Amniotic stem cell (primary cell): Measurements from ENCODE around the gene PPP4R1.
"Not testable (repeated sequence)": the region's sequence is repeated elsewhere in the genome, so short reads cannot be mapped to it uniquely, and the experiment has no call there.

Experiments
- DNase-seq: peaks from one replicate; lab custom pipeline; 2025; lab: John Stamatoyannopoulos, UW

Gene PPP4R1, protein sequence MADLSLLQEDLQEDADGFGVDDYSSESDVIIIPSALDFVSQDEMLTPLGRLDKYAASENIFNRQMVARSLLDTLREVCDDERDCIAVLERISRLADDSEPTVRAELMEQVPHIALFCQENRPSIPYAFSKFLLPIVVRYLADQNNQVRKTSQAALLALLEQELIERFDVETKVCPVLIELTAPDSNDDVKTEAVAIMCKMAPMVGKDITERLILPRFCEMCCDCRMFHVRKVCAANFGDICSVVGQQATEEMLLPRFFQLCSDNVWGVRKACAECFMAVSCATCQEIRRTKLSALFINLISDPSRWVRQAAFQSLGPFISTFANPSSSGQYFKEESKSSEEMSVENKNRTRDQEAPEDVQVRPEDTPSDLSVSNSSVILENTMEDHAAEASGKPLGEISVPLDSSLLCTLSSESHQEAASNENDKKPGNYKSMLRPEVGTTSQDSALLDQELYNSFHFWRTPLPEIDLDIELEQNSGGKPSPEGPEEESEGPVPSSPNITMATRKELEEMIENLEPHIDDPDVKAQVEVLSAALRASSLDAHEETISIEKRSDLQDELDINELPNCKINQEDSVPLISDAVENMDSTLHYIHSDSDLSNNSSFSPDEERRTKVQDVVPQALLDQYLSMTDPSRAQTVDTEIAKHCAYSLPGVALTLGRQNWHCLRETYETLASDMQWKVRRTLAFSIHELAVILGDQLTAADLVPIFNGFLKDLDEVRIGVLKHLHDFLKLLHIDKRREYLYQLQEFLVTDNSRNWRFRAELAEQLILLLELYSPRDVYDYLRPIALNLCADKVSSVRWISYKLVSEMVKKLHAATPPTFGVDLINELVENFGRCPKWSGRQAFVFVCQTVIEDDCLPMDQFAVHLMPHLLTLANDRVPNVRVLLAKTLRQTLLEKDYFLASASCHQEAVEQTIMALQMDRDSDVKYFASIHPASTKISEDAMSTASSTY

GRCh38 chr18:9614401-9615279, at the start of gene PPP4R1:
TSS of gene PPP4R1 (minus strand) at chr18:9614559. CDS start at chr18:9614484, 75 bp downstream.
- DNase-seq: peak; percentile 46

- no peak for DNase-seq
These were observed 49.0 kb upstream of the PPP4R1 start for GRCh38 chr18:9663377-9663776.

DNA sequence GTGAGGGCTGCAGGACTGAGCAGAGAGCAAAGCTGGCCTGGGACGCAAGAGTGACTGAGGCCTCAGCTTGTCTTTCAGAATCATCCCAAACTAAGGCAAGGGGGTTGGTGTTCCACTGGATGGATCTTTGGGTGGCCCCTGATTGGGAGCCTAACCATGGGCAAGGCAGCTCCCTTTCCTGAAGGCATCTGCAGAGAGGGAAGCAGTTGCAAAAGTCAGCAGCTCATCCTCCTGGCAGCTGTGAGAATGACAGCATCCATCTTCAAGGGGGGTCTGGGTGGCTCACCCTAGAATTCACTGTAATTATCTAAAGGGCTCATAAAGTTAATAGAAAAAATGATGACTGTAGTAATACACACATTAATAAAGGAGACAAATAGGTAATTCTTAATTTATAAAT, 47.2 kb upstream of the PPP4R1 start:
- DNase-seq: no peak

DNA sequence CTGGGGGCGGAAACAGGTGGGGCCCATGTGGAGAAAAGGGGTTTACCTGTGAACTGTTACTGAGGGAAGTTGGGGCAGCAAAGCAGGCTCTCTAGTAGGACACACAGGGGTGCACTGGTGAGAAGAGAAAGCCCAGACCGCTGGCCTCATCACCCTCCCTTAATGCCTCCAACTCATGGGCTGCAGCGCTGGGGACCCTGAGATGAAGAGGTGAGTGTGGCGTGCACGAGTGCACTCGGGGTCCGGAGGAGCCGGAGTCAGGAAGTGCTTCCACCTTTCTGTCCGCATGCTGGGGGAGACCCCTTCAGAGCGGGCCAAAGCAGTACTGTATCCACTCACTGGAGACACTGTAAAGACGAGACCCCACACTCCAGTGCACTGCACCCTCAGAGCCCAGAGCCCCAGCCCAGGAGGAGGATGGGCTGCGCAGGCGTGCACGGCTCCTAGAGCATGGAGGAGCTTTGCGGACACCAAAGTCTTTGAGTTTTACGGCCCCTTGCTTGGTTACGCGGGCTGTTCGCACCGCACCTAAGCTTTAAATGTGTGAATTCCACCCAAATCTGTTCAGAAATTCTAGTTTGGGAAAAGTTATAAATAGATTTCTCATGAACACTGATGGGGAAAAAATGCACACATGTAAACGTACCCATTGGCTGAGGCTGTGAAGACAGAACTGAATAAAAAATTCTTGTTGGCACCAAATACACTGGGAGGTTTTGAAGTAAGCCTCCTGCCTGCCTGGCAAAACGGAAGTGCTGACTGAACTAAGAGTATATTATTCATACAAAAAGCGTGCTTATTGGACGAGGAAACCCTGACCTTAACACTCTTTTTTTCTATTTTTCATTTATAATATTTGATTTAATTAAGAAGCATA, 45.4 kb upstream of the PPP4R1 start:
- no peak for DNase-seq

GRCh38 chr18:9658087-9658641, 43.8 kb upstream of the PPP4R1 start:
- no peak for DNase-seq

GRCh38 chr18:9655232-9655767, 40.9 kb upstream of the PPP4R1 start:
- DNase-seq: no peak

- no peak for DNase-seq
These were observed 39.0 kb upstream of the PPP4R1 start for GRCh38 chr18:9653390-9653789.

GRCh38 chr18:9649164-9649540, 34.8 kb upstream of the PPP4R1 start:
- DNase-seq: no peak

DNA sequence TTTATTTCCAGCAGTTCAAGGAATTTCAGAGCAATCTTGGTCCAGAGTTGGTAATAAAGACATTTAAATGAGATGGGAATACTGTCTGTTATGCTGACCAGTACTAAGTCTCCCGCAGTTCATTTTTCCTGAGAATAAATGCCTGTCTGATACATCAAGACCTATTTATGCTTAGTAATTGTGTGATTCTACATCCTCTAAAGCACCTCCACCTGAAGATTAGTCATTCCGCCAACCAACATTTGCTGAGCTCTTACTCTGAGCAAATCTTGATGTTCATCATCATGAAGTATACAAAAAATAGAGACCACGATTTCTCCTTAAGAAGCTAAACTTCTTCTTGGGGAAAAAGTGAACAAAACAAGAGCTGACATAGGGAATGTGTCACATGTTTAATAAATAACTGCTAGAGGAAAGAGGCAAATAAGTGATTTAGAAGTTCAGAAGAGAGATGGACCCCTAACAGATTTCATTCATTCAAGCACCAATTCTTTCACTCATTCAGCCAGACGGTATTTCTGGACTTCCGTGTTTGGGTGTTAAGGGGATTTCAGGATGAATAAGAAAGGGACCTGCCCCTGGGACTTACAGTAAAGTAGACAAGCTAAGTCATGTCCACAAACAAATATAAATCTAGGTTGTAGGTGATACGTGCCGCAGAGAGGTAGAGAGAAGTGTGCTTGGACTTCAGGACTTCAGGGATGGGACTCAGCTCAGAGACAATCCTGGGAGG, 34.2 kb upstream of the PPP4R1 start:
- DNase-seq: no peak

DNA sequence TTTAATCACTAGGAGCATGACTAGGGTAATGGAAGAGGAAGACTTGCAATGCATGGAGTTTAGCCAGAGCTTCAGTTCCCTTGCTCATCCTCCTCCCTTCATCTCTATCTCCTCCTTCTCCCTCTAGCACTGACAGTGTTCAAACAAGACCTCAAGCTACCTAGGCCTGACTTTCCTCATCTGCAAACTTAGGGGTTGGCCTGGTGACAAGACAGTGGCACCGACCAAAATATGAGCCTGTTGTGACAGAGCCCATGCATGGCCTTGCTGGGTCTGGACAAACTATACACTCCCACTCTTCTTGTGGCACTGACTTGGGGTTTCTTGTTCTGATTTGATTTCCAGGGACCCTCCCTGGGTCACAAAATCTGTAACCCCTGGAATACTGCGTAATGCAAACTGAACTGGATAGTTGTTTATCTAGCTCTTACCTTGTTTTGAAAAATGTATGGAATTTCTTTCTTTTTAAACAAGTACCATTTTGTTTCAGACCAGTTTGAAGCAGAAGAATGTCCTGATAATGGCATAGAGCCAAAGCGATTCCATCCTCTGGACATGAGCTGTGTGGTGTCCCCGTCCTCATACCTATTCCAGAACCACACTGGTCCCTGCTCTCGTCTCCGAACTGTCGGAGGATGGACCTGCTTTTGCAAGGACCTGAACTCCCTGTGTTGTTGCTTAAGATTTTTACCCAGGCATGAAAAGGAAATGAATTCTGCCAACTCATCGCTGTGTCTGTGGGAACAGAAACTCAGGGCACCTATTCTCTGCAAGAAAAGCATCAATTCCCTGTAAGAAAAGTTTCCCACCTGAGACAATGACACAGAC, 33.4 kb upstream of the PPP4R1 start:
- no peak for DNase-seq

- DNase-seq: peak; percentile 91
These were observed 29.2 kb upstream of the PPP4R1 start for GRCh38 chr18:9643549-9643948.

GRCh38 chr18:9642799-9643462, 28.6 kb upstream of the PPP4R1 start:
- no peak for DNase-seq

DNA sequence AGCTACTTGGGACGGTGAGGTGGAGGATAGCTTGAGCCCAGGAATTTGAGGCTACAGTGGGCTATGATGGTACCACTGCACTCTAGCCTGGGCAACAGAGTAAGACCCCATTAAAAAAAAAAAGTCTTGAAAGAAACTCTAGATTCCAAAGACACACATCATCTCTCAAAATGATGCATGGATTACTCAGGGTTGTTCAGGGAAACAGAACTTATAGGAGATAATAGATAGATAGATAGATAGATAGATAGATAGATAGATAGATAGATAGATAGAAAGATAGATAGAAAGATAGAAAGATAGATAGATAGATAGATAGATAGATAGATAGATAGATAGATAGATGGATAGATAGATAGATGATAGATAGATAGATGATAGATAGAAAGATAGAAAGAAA, 26.7 kb upstream of the PPP4R1 start:
- not testable (repeated sequence) for DNase-seq

GRCh38 chr18:9638886-9639285, 24.5 kb upstream of the PPP4R1 start:
- DNase-seq: no peak

- no peak for DNase-seq
These were observed 22.8 kb upstream of the PPP4R1 start for GRCh38 chr18:9637036-9637767.

- no peak for DNase-seq
These were observed 20.5 kb upstream of the PPP4R1 start for GRCh38 chr18:9634856-9635255.

GRCh38 chr18:9631814-9632496, 17.6 kb upstream of the PPP4R1 start:
- DNase-seq: peak; percentile 61
